ENCODE measurements around the gene STAT6. TPM values are rescaled to one million over a fixed set of nuclear protein-coding genes. Genes with fewer than 3 reads are reported as not detected.
"Not testable (repeated sequence)": the region's sequence is repeated elsewhere in the genome, so short reads cannot be mapped to it uniquely, and the experiment has no call there.

The STAT6 gene
- total RNA-seq, 1 donor from 2014 or later, result 31.8 TPM

DNA sequence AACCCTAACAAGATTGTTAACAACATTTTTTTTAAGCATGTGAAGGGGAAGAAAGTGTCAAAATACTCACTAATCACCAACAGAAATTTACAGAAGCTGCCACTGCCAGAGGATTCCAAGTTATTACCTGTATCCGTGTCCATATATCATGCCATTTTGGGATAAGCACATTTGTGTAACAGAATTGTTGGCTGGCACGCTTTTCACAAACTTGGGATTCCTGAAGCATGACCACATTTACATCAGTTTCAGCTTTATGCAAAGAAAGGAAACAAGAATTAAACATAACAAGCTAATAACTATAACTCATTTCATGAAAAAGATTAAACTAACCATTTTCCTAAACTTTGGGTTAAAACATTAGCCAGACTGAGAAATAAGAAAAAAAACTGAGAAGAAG is 38.5 kb downstream of the STAT6 start:
- no peak overlapping the region for H3K4me3 ChIP-seq (ENCODE audit: low read length in 3 of 3)
- no peak overlapping the region for H3K9ac ChIP-seq (ENCODE audit: low read depth in 1 of 3, low read length in 3 of 3)
- H3K9me3 ChIP-seq (ENCODE audit: control insufficient read depth in 3 of 3, low read length in 3 of 3), result no peaks in the 10 kb centered on the region
- H3K4me1 ChIP-seq (ENCODE audit: control insufficient read depth in 3 of 3, insufficient read depth in 3 of 3, low read length in 3 of 3), result peaks cover 0 to 6% (median 3%) of the 10 kb centered on the region in 3 donors
- H3K27me3 ChIP-seq (ENCODE audit: control insufficient read depth in 3 of 3, insufficient read depth in 3 of 3, low read length in 3 of 3), result no peaks in the 10 kb centered on the region
- peaks cover 0 to 16% (median 12%) of the 10 kb centered on the region in 3 donors for H3K36me3 ChIP-seq (ENCODE audit: control insufficient read depth in 3 of 3, insufficient read depth in 3 of 3, low read length in 3 of 3)
- H3K27ac ChIP-seq (ENCODE audit: low read depth, low read length), result no peak overlapping the region

DNA sequence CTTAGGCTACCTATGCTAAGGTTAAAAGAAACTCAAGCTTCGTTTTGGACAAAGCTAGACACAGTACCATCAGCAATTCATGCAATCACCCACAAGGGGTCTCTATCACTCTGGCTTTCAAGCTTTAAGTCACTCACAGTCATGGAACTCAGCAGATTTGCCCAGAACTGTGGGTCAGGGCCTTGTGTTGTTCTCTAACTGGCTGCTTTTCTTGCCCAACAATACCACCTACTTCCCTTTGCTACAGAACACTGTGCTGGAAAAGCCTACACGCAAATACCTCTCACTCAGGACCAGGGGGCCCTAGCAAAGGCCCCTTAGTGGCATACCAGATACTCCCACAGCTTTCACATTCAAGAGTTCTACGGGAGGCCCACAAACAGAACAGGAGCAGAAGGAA is 41.6 kb downstream of the STAT6 start:
- Histone ChIP-seq H3K4me1 (ENCODE audit: control insufficient read depth in 3 of 3, insufficient read depth in 3 of 3, low read length in 3 of 3) (peaks cover 0 to 5% (median 3%) of the 10 kb centered on the region in 3 donors), H3K4me3 (ENCODE audit: low read length in 3 of 3) (no peak overlapping the region), H3K9ac (ENCODE audit: low read depth in 1 of 3, low read length in 3 of 3) (peak overlapping the region in 1 of 3 donors; percentile 45), H3K36me3 (ENCODE audit: control insufficient read depth in 3 of 3, insufficient read depth in 3 of 3, low read length in 3 of 3) (peaks cover 0 to 16% (median 12%) of the 10 kb centered on the region in 3 donors), H3K27ac (ENCODE audit: low read depth, low read length) (no peak overlapping the region), H3K9me3 (ENCODE audit: control insufficient read depth in 3 of 3, low read length in 3 of 3) (no peaks in the 10 kb centered on the region), H3K27me3 (ENCODE audit: control insufficient read depth in 3 of 3, insufficient read depth in 3 of 3, low read length in 3 of 3) (no peaks in the 10 kb centered on the region)

DNA sequence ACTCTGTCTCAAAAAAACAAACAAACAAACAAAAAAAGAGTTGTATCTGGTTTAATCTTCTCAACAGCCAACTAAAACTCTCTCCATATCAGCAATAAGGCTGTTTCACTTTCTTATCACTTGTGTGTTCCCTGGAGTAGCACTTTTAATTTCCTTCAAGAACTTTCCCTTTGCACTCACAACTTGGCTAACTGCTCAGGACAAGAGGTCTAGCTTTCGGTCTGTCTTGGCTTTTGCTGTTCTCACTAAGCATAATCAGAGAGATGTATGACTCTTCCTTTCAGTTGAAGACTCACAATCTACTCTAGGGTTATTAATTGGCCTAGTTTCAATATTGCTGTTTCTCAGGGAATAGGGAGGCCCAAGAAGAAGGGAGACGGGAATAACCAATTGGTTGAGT is 44.9 kb downstream of the STAT6 start:
- Histone ChIP-seq H3K27me3 (ENCODE audit: control insufficient read depth in 3 of 3, insufficient read depth in 3 of 3, low read length in 3 of 3) (no peaks in the 10 kb centered on the region), H3K27ac (ENCODE audit: low read depth, low read length) (no peak overlapping the region), H3K9me3 (ENCODE audit: control insufficient read depth in 3 of 3, low read length in 3 of 3) (no peaks in the 10 kb centered on the region), H3K9ac (ENCODE audit: low read depth in 1 of 3, low read length in 3 of 3) (no peak overlapping the region), H3K4me1 (ENCODE audit: control insufficient read depth in 3 of 3, insufficient read depth in 3 of 3, low read length in 3 of 3) (peaks cover 0 to 5% (median 3%) of the 10 kb centered on the region in 3 donors), H3K36me3 (ENCODE audit: control insufficient read depth in 3 of 3, insufficient read depth in 3 of 3, low read length in 3 of 3) (peaks cover 0 to 13% (median 5%) of the 10 kb centered on the region in 3 donors), H3K4me3 (ENCODE audit: low read length in 3 of 3) (no peak overlapping the region)

DNA sequence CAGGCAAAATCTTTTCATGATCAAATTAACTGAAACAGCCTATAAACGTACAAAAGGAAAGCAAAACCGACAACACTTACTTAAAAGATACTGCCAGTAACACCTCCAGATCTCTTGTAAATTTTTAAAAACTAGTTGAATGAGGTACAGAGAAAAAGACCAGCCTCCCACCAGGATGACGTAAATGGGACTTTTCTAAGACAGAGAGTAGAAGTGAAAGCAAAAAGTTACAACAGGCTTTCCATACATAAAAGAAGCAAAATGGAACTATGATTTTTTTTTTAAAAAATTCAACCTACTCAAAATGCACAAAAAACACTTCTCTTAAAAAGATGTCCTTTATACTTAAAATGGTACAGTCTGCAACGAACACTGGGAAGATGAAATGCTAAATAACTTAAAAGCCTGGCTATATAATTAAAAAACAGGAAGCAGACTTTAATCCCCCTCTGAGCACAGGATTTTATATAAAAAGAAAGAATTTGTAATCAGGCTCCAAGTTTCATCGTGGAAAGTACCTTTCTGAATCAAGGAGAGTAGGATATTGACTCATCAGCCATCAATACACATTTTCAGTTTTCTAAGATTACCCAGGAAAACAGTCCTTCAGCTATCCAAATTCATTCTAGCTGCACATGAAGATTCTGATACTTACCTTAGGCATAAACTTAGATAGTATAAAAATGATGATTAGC is 47.0 kb downstream of the STAT6 start:
- H3K36me3 ChIP-seq (ENCODE audit: control insufficient read depth in 3 of 3, insufficient read depth in 3 of 3, low read length in 3 of 3), result peaks cover 5 to 17% (median 13%) of the 10 kb centered on the region in 3 donors
- no peak overlapping the region for H3K9ac ChIP-seq (ENCODE audit: low read depth in 1 of 3, low read length in 3 of 3)
- H3K27me3 ChIP-seq (ENCODE audit: control insufficient read depth in 3 of 3, insufficient read depth in 3 of 3, low read length in 3 of 3), result no peaks in the 10 kb centered on the region
- no peaks in the 10 kb centered on the region for H3K4me1 ChIP-seq (ENCODE audit: control insufficient read depth in 3 of 3, insufficient read depth in 3 of 3, low read length in 3 of 3)
- no peak overlapping the region for H3K27ac ChIP-seq (ENCODE audit: low read depth, low read length)
- H3K4me3 ChIP-seq (ENCODE audit: low read length in 3 of 3), result no peak overlapping the region
- H3K9me3 ChIP-seq (ENCODE audit: control insufficient read depth in 3 of 3, low read length in 3 of 3), result no peaks in the 10 kb centered on the region

DNA sequence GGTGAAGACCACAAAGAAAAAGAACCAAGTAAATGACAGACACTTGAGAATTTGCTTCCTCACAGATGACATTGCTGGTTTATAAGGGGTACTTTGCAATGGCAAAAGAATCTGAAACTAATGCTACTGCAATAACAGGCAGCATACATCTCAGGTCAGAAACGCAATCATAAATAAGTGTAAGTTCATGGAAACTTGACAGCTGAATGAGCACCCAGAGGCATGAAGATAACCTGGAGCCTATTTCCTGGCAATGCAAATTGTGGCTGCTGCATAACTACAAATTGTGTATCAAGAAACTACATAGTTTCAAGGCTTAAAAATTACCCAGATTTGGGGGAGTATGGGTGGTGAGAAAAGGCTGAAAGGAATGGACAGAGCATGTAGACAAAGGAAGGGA is 52.7 kb downstream of the STAT6 start:
- H3K27me3 ChIP-seq (ENCODE audit: control insufficient read depth in 3 of 3, insufficient read depth in 3 of 3, low read length in 3 of 3), result no peaks in the 10 kb centered on the region
- H3K9ac ChIP-seq (ENCODE audit: low read depth in 1 of 3, low read length in 3 of 3), result peak overlapping the region in 1 of 3 donors; percentile 46
- H3K4me3 ChIP-seq (ENCODE audit: low read length in 3 of 3), result no peak overlapping the region
- peaks cover 14 to 38% (median 34%) of the 10 kb centered on the region in 3 donors for H3K36me3 ChIP-seq (ENCODE audit: control insufficient read depth in 3 of 3, insufficient read depth in 3 of 3, low read length in 3 of 3)
- H3K27ac ChIP-seq (ENCODE audit: low read depth, low read length), result no peak overlapping the region
- no peaks in the 10 kb centered on the region for H3K9me3 ChIP-seq (ENCODE audit: control insufficient read depth in 3 of 3, low read length in 3 of 3)
- no peaks in the 10 kb centered on the region for H3K4me1 ChIP-seq (ENCODE audit: control insufficient read depth in 3 of 3, insufficient read depth in 3 of 3, low read length in 3 of 3)

DNA sequence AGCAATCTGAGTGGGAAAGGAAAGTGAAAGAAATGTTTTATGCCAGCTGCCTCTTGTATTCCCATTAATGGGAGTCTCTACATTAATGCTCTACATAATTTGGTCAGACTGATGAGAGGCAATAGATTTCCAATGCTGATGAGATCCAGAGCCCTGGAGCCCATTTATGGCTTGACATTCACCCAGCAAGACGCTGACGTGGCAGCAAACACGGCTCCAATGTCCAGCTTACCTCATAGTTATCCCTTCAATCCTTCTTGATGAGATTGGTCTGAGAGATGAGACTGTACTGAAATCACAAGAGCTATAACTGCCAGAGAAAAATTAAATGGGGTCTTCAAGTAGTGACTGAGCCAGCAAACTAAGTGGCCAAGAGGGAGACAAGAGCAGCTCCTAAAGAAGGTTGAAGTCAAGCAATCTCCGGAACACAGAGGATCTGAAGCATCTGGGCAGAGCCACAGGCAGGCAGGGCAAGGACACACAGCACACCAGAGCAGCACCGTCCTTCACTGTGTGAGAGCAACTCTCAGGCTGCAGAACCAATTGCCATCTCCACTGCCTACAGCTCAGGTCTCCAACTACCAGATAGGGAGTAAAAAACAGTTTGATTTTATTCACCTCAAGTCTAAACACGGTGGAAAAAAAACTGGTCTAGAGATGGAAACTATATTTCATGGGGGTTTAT is 54.0 kb downstream of the STAT6 start:
- Histone ChIP-seq H3K27me3 (ENCODE audit: control insufficient read depth in 3 of 3, insufficient read depth in 3 of 3, low read length in 3 of 3) (no peaks in the 10 kb centered on the region), H3K36me3 (ENCODE audit: control insufficient read depth in 3 of 3, insufficient read depth in 3 of 3, low read length in 3 of 3) (peaks cover 14 to 38% (median 30%) of the 10 kb centered on the region in 3 donors), H3K27ac (ENCODE audit: low read depth, low read length) (no peak overlapping the region), H3K9ac (ENCODE audit: low read depth in 1 of 3, low read length in 3 of 3) (no peak overlapping the region), H3K9me3 (ENCODE audit: control insufficient read depth in 3 of 3, low read length in 3 of 3) (no peaks in the 10 kb centered on the region), H3K4me3 (ENCODE audit: low read length in 3 of 3) (no peak overlapping the region), H3K4me1 (ENCODE audit: control insufficient read depth in 3 of 3, insufficient read depth in 3 of 3, low read length in 3 of 3) (no peaks in the 10 kb centered on the region)

DNA sequence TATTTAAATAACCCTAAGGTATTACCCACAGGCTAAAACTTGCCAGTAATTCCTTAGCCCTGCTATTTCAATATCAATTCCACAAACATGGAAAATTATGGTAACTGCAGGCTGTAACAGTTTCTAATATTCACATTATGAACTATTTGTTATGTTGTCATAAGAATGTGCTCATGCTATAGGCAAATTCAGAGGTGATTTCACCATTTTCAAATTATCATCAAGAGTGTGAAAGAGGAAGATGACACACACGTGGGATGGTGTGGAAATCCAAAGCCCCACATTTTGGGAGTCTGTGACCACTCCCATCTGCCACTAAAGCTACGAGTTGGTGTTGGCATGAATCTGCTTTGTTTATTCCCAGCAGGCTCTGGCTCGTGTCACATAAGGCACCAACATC is 55.3 kb downstream of the STAT6 start:
- no peak overlapping the region for H3K4me3 ChIP-seq (ENCODE audit: low read length in 3 of 3)
- no peaks in the 10 kb centered on the region for H3K4me1 ChIP-seq (ENCODE audit: control insufficient read depth in 3 of 3, insufficient read depth in 3 of 3, low read length in 3 of 3)
- no peak overlapping the region for H3K27ac ChIP-seq (ENCODE audit: low read depth, low read length)
- no peak overlapping the region for H3K9ac ChIP-seq (ENCODE audit: low read depth in 1 of 3, low read length in 3 of 3)
- H3K27me3 ChIP-seq (ENCODE audit: control insufficient read depth in 3 of 3, insufficient read depth in 3 of 3, low read length in 3 of 3), result no peaks in the 10 kb centered on the region
- no peaks in the 10 kb centered on the region for H3K9me3 ChIP-seq (ENCODE audit: control insufficient read depth in 3 of 3, low read length in 3 of 3)
- peaks cover 14 to 38% (median 30%) of the 10 kb centered on the region in 3 donors for H3K36me3 ChIP-seq (ENCODE audit: control insufficient read depth in 3 of 3, insufficient read depth in 3 of 3, low read length in 3 of 3)

DNA sequence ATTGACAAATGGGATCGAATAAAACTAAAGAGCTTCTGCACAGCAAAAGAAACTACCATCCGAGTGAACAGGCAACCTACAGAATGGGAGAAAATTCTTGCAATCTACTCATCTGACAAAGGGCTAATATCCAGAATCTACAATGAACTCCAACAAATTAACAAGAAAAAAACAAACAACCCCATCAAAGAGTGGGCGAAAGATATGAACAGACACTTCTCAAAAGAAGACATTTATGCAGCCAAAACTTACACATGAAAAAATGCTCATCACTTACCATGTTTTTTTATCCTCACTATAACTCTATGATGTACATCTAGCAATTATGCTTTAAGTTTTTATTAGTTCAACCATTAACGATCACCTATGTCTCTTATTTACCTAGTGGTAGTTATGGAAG is 57.3 kb downstream of the STAT6 start:
- H3K4me1 ChIP-seq (ENCODE audit: control insufficient read depth in 3 of 3, insufficient read depth in 3 of 3, low read length in 3 of 3); H3K27me3 ChIP-seq (ENCODE audit: control insufficient read depth in 3 of 3, insufficient read depth in 3 of 3, low read length in 3 of 3); H3K4me3 ChIP-seq (ENCODE audit: low read length in 3 of 3); H3K9ac ChIP-seq (ENCODE audit: low read depth in 1 of 3, low read length in 3 of 3); H3K27ac ChIP-seq (ENCODE audit: low read depth, low read length); H3K9me3 ChIP-seq (ENCODE audit: control insufficient read depth in 3 of 3, low read length in 3 of 3): not testable (repeated sequence)
- peaks cover 8 to 23% (median 18%) of the 10 kb centered on the region in 3 donors for H3K36me3 ChIP-seq (ENCODE audit: control insufficient read depth in 3 of 3, insufficient read depth in 3 of 3, low read length in 3 of 3)

DNA sequence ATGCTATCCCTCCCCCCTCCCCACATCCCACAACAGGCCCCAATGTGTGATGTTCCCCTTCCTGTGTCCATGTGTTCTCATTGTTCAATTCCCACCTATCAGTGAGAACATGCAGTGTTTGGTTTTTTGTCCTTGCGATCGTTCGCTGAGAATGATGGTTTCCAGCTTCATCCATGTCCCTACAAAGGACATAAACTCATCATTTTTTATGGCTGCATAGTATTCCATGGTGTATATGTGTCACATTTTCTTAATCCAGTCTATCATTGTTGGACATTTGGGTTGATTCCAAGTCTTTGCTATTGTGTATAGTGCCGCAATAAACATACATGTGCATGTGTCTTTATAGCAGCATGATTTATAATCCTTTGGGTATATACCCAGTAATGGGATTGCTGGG is 58.0 kb downstream of the STAT6 start:
- H3K4me1 ChIP-seq (ENCODE audit: control insufficient read depth in 3 of 3, insufficient read depth in 3 of 3, low read length in 3 of 3); H3K27me3 ChIP-seq (ENCODE audit: control insufficient read depth in 3 of 3, insufficient read depth in 3 of 3, low read length in 3 of 3); H3K9ac ChIP-seq (ENCODE audit: low read depth in 1 of 3, low read length in 3 of 3); H3K27ac ChIP-seq (ENCODE audit: low read depth, low read length); H3K4me3 ChIP-seq (ENCODE audit: low read length in 3 of 3); H3K9me3 ChIP-seq (ENCODE audit: control insufficient read depth in 3 of 3, low read length in 3 of 3): not testable (repeated sequence)
- H3K36me3 ChIP-seq (ENCODE audit: control insufficient read depth in 3 of 3, insufficient read depth in 3 of 3, low read length in 3 of 3), result peaks cover under 1 to 16% (median 11%) of the 10 kb centered on the region in 3 donors

DNA sequence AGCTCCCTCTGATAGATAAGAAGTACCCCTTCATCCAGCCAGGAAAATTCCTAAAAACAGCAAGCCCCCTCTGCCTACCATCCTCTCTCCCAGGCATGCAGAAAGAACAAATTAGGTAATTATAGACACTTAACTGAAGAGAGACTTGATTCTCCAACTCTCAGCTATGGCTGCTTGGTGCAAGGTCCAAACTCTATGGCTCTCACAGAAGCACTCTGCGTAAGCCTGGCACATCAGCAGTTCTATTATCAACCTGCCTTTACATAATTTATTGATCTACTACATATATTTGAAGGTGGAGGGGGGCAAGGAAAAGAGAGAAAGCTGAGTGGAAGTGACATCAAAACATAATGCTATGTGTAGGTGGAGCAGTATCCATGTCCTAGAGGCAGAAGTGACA is 60.2 kb downstream of the STAT6 start:
- Histone ChIP-seq H3K4me3 (ENCODE audit: low read length in 3 of 3) (no peak overlapping the region), H3K36me3 (ENCODE audit: control insufficient read depth in 3 of 3, insufficient read depth in 3 of 3, low read length in 3 of 3) (no peaks in the 10 kb centered on the region), H3K27ac (ENCODE audit: low read depth, low read length) (no peak overlapping the region), H3K27me3 (ENCODE audit: control insufficient read depth in 3 of 3, insufficient read depth in 3 of 3, low read length in 3 of 3) (peaks cover 3 to 21% (median 4%) of the 10 kb centered on the region in 3 donors), H3K9me3 (ENCODE audit: control insufficient read depth in 3 of 3, low read length in 3 of 3) (no peaks in the 10 kb centered on the region), H3K4me1 (ENCODE audit: control insufficient read depth in 3 of 3, insufficient read depth in 3 of 3, low read length in 3 of 3) (no peaks in the 10 kb centered on the region), H3K9ac (ENCODE audit: low read depth in 1 of 3, low read length in 3 of 3) (no peak overlapping the region)
